Cortex of kidney (tissue), 1 donor: ENCODE data around the gene PCED1A.

Source experiments
- DNase-seq: peaks from one replicate; lab custom pipeline; 2025; lab: John Stamatoyannopoulos, UW

PCED1A gene

GRCh38 chr20:2840138-2840966 lies at the start of gene PCED1A, which contains the start of gene VPS16:
Gene PCED1A (minus strand): TSS chr20:2840655. CDS start chr20:2839912, 743 bp downstream.
Gene VPS16 (plus strand): TSS chr20:2840745. CDS start chr20:2840775, 30 bp downstream.
- DNase-seq: no peak

- no peak for DNase-seq
These were observed 49.3 kb upstream of the PCED1A start for GRCh38 chr20:2889797-2890196.

- DNase-seq: no peak
These were observed 48.8 kb upstream of the PCED1A start for GRCh38 chr20:2889209-2889608.

GRCh38 chr20:2888224-2888955 lies 47.9 kb upstream of the PCED1A start:
- no peak for DNase-seq

GRCh38 chr20:2887715-2888114 lies 47.3 kb upstream of the PCED1A start:
- DNase-seq: no peak

- DNase-seq: no peak
These were observed 43.5 kb upstream of the PCED1A start for GRCh38 chr20:2883726-2884637.

- no peak for DNase-seq
These were observed 40.2 kb upstream of the PCED1A start for GRCh38 chr20:2880650-2881049.

GRCh38 chr20:2879146-2879545 lies 38.7 kb upstream of the PCED1A start:
- no peak for DNase-seq

GRCh38 chr20:2878515-2878914 lies 38.1 kb upstream of the PCED1A start:
- DNase-seq: no peak

GRCh38 chr20:2875690-2876203 lies 35.3 kb upstream of the PCED1A start:
- no peak for DNase-seq

- no peak for DNase-seq
These were observed 34.0 kb upstream of the PCED1A start for GRCh38 chr20:2874456-2874855.

- no peak for DNase-seq
These were observed 33.2 kb upstream of the PCED1A start for GRCh38 chr20:2873747-2874041.

- DNase-seq: no peak
These were observed 32.7 kb upstream of the PCED1A start, which contains the start of gene PTPRA for GRCh38 chr20:2873010-2873746. Gene PTPRA (plus strand): TSS chr20:2873481. CDS start chr20:2964278, 90,797 bp downstream.

- no peak for DNase-seq
These were observed 32.1 kb upstream of the PCED1A start for GRCh38 chr20:2872459-2873009.

GRCh38 chr20:2871661-2872458 lies 31.4 kb upstream of the PCED1A start:
- DNase-seq: no peak

GRCh38 chr20:2871111-2871465 lies 30.6 kb upstream of the PCED1A start:
- DNase-seq: no peak

GRCh38 chr20:2869381-2869780 lies 28.9 kb upstream of the PCED1A start:
- DNase-seq: no peak

GRCh38 chr20:2867081-2867864 lies 26.8 kb upstream of the PCED1A start:
- DNase-seq: no peak

GRCh38 chr20:2866236-2866635 lies 25.8 kb upstream of the PCED1A start:
- no peak for DNase-seq
